ENCODE measurements around the gene SLC1A7.

GRCh38 chr1:53061859-53062707, 80.4 kb downstream of the SLC1A7 start, which contains the start of gene PODN:
- no peak for TF ChIP-seq CTCF (IDR thresholded peaks at IDR 0.05; ENCODE audit: low read depth, low read length, poor library complexity, severe bottlenecking)
- TF ChIP-seq EZH2phosphoT487 (IDR thresholded peaks at IDR 0.05; ENCODE audit: borderline replicate concordance, low read length), result no peak
